HG03460 (cell line): ENCODE measurements around the gene TLE3.

Experiments used
- ATAC-seq: cut with Tn5 transposase; IDR thresholded peaks from one replicate; pipeline ENCODE4 v1.9.1; 2021; ENCODE audit not compliant: unreplicated experiment

Gene TLE3

GRCh38 chr15:70064441-70064840 is 33.3 kb downstream of the TLE3 start:
- no peak for ATAC-seq

GRCh38 chr15:70063980-70064379 is 33.7 kb downstream of the TLE3 start:
- ATAC-seq, result no peak

- no peak for ATAC-seq
Observed at GRCh38 chr15:70063261-70063925, 34.3 kb downstream of the TLE3 start.

GRCh38 chr15:70062321-70062956 is 35.3 kb downstream of the TLE3 start:
- ATAC-seq, result no peak

GRCh38 chr15:70061696-70062270 is 35.9 kb downstream of the TLE3 start:
- ATAC-seq, result no peak

GRCh38 chr15:70060993-70061305 is 36.8 kb downstream of the TLE3 start:
- no peak for ATAC-seq

- no peak for ATAC-seq
Observed at GRCh38 chr15:70060214-70060992, 37.3 kb downstream of the TLE3 start.

GRCh38 chr15:70059476-70060213 is 38.1 kb downstream of the TLE3 start:
- ATAC-seq, result no peak

GRCh38 chr15:70058642-70059360 is 38.9 kb downstream of the TLE3 start:
- no peak for ATAC-seq

GRCh38 chr15:70057931-70058641 is 39.6 kb downstream of the TLE3 start:
- ATAC-seq, result no peak

GRCh38 chr15:70056091-70056680 is 41.5 kb downstream of the TLE3 start:
- no peak for ATAC-seq

GRCh38 chr15:70055601-70056051 is 42.1 kb downstream of the TLE3 start:
- ATAC-seq, result no peak

GRCh38 chr15:70054884-70055387 is 42.8 kb downstream of the TLE3 start:
- ATAC-seq, result no peak

GRCh38 chr15:70054366-70054765 is 43.4 kb downstream of the TLE3 start:
- ATAC-seq, result no peak

- no peak for ATAC-seq
Observed at GRCh38 chr15:70053716-70054229, 43.9 kb downstream of the TLE3 start.

- ATAC-seq, result no peak
Observed at GRCh38 chr15:70053001-70053715, 44.6 kb downstream of the TLE3 start.

GRCh38 chr15:70051948-70052633 is 45.6 kb downstream of the TLE3 start:
- ATAC-seq, result no peak

GRCh38 chr15:70050970-70051369 is 46.7 kb downstream of the TLE3 start:
- ATAC-seq, result no peak
